RKO (cell line): ENCODE data around the gene FOXK1.
"Not testable (repeated sequence)": the region's sequence is repeated elsewhere in the genome, so short reads cannot be mapped to it uniquely, and the experiment has no call there.

Source experiments
- DNase-seq: peaks from one replicate; pipeline ENCODE4 v3.0.0-alpha.2; 2016; ENCODE audit warnings: low spot score

The FOXK1 gene

DNA sequence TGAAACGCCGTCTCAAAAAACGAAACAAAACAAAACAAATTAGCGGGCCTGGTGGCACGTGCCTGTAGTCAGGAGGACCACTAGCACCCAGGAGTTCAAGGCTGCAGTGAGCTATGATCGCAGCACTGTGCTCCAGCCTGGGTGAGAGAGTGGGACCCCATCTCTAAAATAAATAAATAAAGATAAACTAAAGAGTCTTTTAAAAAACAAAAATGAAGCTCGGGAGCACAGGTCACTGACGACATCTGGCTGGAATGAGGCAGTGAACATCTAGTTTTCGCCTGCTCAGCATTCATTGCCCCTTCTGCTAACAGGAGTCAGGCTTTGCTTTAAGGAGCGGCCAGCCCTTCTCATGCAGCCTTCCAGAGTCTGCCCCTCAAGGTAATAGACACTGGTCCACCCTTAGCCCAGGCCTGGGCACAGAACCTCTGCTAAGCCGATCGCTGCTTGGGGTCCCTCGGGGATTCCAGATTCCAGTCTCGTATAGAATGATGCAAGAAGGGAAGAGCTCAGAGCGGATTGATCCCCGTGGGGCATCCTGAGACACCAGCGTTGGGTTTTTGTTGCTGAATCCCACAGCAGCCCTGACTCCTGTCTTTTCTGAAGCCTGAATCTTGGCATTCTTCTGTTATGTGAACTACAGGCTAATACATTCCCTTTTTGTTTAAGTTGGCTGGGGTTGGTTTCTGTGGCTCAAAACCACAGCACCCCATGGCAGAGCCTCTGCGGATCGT, 14.2 kb upstream of the FOXK1 start:
- no peak for DNase-seq

DNA sequence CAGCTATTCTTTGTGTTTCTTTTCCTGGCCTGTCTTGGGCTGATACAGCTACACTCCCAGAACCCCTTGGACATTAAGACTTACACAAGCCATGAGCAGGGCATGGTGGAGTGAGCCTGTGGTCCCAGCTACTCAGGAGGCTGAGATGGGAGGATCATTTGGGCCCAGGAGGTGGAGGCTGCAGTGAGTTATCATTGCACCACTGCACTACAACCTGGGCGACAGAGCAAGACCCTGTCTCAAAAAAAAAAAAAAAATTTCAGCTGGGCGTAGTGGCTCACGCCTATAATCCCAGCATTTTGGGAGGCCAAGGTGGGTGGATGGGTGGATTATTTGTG, 13.6 kb upstream of the FOXK1 start:
- no peak for DNase-seq

DNA sequence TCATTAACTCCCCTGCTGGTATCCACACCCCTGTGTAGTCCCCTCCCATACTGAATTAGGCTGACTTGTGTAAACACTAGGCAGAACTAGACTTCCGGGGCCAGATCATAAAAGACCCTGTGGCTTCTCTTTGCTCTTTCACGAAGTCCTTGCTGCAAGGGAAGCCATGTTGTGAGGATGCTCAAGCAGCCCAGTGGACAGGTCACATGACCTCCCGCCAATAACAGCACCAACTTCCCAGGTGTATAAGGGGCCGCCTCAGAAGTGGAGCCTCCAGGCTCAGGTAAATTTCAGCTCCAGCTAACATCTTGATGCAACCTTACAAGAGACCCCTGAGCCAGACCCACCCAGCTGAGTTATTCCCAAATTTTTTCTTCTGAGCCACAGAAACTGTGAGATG, 11.3 kb upstream of the FOXK1 start:
- DNase-seq: no peak

DNA sequence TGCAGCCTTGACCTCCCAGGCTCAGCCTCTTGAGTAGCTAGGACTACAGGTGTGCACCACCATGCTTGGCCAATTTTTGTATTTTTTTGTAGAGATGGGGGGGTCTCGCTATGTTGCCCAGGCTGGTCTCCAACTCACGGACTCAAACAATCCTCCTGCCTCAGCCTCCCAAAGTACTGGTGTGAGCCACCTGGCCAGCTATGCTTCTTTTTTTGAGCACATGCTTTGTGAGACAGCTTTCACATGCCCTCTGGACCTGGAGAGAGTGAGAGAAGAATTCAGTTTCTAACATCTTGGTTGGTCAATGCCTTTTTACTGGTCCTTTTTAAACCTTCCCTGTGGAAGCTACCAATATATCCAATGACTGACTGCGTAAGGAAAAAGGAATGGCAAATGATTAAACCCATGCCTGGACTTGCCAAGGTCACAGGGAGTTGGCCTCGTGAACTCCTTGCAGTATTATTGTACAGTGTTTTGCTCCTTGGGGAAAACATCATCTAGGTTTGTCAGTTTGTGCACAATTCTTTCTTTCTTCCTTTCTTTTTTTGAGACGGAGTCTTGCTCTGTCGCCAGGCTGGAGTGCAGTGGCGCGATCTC, 6.2 kb upstream of the FOXK1 start:
- DNase-seq: no peak

DNA sequence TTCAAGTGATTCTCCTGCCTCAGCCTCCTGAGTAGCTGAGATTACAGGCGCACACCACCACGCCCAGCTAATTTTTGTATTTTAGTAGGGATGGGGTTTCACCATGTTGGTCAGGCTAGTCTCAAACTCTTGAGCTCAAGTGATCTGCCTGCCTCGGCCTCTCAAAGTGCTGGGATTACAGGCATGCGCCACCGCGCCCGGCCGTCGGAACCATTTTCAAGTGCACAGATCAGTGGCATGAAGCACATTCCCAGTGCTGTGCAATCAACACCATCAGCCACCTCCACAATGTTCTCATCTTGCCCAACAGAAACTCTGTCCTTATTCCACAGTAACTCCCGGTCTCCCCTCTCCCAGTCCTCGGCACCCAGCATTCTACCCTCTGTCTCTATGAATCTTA, 4.6 kb upstream of the FOXK1 start:
- not testable (repeated sequence) for DNase-seq

DNA sequence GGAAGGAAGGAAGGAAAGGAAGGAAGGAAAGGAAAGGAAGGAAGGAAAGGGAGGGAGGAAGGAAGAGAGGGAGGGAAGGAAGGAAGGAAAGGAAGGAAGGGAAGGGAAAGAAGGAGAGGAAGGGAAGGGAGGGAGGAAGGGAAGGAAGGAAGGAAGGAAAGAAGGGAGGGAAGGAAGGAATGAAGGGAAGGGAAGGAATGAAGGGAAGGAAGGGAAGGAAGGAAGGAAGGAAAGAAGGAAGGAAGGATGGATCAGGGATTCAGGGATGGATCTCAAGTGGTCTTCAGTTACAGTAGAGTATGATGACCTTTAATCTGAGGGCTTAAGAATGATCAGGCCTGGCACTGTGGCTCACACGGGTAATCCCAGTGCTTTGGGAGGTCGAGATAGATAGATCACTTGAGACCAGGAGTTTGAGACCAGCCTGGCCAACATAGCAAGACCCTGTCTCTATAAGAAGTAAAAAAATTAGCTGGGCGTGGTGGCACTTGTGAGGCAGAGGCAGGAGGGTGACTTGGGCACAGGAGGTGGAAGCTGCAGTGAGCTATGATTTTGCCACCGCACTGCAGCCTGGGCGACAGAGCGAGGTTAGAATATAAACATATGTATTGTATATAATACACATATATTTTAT, 760 bp upstream of the FOXK1 start:
- DNase-seq: peak; percentile 11

DNA sequence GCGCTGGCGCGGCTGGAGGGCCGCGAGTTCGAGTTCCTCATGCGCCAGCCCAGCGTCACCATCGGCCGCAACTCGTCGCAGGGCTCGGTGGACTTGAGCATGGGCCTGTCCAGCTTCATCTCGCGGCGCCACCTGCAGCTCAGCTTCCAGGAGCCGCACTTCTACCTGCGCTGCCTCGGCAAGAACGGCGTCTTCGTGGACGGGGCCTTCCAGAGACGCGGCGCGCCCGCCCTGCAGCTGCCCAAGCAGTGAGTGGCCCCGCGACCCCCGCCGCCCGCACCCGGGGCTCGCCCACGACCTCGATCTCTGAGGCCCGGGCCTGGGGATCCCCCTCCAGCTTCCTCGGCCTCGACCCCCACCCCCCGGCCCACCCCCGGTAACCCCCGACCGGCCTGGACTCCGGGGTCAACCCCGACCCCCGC, 537 bp downstream of the FOXK1 start:
- peak; percentile 55 for DNase-seq

DNA sequence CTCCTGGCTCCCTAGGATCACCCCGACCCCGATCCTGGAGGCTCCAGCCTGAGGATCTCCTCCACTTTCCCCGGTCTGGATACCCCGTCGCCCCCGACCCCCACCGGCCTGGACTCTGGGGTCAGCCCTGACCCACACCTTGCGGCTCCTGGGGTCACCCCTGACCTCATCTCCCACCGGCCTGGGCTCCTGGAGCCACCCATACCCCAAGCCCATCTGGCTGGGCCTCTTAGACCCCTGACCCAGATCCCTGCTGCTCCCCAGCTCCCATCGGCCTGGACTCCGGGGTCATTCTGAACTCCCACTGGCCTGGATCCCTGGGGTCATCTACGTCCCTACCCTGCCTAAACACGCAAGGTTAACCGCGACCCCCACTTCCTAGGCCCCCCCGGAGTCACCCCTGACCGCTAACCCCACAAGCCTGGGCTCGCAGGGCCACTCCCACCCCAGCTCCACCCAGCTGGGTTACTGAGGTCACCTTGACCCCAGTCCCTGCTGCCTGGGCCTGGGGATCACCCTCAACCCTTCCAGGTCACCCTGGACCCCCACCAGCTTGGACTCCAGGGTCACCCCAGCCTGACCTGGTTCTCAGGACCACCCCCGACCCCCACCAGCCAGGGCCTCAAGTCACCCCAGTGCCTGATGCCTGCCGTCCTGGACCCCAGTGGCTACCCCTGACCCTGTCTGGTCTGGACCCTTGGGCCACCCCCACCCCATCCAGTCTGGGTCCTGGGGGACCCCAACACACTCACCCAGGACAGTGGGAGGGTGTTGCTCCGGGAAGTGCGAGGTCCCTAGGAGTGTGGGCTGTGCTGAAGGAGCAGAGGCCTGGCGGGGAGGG, 1.2 kb downstream of the FOXK1 start:
- no peak for DNase-seq

DNA sequence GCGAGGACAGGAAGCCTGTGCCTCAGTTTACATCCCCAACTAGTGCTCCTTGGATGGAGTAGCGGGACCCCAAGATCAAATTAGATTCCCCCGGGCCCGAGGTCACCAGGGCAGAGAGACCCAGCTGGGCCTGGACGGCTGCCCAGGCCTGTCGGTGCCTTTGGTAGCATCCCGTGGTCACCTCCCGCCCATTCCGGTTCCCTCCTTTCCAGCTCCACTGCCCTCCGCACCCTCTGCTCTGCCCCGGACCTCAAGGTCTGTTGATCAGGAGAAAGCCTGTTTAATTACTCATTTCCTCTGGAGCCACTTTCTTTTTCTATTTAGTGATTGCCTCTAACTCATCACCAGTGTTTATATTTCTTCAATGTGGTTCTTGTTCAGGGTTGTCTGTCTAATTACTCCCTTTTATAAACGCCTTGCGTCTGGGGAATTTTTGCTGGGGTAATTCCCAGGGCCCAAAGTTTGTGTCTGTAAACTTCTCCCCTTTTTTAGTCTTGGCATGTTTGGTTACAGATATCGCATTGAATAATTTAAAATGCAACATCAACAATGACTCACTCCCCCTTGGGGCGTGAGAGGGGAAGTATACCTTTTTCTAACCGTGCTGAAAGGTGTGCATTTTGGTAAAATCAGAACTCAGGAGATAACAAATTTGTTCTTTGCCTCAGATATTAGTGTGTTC, 1.9 kb downstream of the FOXK1 start:
- peak; percentile 82 for DNase-seq

DNA sequence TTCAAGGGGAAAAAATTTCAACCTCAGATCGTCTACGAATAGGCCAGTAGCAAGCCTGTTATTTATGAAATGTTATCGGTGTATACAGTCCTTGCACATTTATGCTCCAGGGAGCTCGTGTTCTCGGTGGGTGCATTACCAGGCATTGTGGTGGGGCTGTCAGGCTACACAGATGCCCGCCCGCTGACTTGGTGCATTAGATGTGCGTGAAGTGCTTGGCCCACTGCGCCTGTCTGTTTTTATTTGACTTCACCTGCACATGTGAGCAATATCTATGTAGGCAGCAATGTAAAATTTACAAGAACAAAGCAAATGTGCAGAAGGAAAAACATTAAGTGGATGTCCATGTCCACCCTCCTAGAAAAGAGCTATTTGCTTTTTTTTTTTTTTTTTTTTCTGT, 2.8 kb downstream of the FOXK1 start:
- DNase-seq: no peak

DNA sequence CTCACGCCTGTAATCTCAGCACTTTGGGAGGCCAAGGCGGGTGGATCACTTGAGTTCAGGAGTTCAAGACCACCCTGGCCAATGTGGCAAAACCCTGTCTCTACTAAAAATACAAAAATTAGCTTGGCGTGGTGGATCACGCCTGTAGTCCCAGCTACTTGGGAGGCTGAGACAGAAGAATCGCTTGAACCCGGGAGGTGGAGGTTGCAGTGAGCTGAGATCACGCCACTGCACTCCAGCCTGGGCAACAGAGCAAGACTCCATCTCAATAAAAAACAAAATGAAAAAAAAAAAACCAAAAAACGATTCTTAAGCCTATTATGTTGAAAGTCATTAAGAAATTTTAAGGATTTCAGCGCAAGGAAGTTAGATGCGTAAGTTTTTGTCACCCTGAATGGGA, 3.6 kb downstream of the FOXK1 start:
- not testable (repeated sequence) for DNase-seq

DNA sequence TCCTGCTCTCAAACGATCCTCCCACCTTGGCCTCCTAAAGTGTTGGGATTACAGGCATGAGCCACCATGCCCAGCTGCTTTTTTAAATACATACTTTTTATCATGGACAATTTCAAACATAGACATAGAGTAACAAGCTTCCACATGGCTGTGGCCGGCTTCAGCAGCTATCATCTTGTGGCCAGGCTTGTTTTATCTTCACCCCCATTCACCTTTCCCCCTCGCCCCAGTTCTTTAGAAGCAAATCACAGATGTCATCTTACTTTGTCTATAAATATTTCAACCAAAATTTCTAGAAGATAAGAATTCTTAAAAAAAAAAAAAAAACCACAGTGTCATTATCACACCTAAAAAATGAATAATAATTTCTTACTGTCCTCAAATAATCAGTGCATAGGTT, 5.9 kb downstream of the FOXK1 start:
- no peak for DNase-seq

DNA sequence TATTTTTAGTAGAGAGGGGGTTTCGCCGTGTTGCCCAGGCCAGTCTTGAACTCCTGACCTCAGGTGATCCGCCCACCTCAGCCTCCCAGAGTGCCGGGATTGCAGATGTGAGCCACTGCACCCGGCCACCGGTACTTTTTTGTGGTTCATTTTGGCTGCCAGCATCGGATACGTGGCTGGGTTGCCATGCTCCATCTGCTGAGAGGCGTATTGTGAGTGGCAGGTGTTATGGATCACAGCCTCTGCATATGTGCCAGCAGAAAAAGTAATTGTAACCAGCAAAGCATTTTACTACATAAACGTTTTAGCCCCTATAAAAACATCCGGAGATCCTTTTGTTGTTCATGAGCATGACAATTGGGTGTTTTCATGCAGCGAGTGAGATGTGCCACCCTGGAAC, 7.1 kb downstream of the FOXK1 start:
- DNase-seq: no peak

DNA sequence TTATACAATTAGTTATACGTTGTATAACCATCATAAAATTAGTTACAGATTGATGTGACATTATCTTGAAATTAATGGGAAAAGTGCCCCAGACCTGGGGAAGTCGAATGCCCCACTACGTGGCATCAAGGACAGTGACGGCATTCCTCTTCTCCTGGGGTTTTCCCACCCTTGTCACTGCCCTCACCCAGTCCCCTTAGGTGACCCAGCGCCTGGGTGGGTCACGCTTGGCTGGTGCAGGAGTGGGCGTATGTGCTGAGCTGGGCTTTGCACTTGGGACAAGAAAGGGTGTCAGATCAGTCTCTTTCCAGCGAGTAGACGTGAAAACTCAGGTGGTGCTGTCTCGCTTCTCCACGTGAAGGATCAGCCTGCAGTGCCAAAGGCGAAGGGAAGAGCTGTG, 7.6 kb downstream of the FOXK1 start:
- DNase-seq: no peak

DNA sequence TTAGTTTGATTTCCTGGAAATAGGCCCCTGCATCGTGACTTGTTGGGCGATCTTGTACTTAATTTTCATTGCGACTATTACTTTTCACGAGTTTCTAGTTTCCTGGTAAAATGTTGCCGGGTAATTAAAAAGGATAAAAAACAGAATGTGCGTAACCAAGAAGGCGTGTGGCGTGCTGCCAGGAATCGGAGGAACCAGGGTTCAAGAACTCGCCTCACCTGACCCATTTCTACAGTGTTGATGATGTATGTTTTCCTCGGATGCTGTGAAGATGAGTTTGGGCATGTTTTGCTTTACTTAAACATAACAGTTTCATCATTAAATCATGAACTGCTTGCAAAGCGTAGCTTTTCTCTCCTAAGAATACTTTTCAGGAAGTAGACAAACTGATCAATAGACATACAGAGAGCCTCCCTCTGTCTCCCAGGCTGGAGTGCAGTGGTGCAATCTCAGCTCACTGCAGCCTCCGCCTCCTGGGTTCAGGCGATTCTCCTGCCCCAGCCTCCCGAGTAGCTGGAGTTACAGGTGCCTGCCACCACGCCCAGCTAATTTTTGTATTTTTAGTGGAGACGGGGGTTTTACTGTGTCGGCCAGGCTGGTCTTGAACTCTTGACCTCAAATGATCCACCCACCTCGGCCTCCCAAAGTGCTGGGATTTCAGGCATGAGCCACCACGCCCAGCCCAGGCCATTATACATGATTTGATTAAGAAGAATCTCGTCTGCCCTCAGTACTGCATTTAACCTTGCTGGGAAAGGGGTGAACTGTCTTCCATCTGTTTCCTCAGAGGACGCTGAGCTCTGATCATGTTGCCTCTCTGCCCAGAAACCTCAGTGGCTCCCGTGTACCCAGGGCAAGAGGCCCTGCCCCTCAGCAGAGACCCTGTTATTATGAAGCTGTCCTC, 9.1 kb downstream of the FOXK1 start:
- no peak for DNase-seq

DNA sequence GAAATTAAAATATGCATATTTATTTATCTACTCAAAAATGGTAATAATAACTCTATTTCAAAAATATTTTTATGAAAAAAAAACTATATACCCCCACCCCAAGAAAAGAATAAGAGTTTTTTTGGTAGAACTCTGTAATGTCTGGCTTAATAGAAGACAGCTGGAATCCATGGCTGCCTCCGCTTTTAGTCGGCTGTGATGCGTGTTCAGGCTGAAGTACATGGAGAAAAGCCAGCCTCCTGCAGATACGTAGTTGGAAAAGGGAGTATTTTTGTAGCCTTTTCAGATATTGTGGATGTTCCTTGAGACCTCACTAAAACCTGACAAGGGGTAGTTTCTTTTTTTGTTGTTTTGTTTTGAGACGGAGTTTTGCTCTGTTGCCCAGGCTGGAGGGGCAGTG, 10.0 kb downstream of the FOXK1 start:
- DNase-seq: no peak

DNA sequence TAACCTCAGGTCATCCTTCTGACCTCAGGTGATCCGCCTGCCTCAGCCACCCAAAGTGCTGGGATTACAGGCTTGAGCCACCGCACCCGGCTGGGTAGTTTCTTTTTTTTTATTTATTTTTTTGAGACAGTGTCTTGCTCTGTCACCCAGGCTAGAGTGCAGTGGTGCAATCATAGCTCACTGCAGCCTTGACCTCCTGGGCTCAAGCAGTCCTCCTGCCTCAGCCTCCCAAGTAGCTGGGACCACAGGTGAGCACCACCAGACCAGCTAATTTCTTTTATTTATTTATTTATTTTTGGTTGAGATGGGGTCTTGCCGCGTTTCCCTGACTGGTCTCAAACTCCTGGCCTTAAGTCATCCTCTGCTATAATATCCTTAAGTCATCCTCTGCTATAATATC, 10.5 kb downstream of the FOXK1 start:
- not testable (repeated sequence) for DNase-seq

DNA sequence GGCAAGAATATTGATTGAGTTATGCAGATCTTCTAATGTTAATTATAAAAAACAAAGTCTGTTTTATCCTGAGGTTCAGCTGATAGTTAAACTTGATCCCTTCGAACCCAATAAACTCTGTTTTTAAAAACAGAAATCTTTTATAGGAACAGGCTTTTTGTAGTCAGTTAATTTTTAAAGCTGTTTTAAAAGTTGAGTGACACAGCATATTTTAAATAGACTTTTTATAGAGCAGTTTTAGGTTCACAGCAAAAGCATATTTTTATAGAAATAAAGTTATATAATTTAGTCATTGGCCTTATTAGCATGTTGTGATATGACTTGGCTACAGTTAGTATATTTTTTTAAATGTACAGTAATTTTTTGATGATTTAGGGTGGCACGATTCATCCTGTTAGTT, 11.1 kb downstream of the FOXK1 start:
- no peak for DNase-seq

DNA sequence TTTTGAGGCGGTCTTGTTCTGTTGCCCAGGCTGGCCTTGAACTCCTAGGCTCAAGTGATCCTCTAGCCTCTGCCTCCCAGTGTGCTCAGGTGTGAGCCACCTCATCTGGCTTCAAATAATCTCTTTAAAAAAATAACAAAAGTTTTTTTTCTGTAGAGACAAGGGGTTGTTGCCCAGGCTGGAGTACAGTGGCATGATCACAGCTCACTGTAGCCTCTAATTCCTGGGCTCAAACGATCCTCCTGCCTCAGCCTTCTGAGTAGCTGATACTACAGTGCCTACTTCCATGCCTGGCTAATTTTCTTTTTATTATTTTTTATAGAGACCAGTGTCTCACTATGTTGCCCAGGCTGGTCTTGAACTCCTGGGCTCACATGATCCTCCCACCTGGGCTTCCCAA, 11.7 kb downstream of the FOXK1 start:
- no peak for DNase-seq

DNA sequence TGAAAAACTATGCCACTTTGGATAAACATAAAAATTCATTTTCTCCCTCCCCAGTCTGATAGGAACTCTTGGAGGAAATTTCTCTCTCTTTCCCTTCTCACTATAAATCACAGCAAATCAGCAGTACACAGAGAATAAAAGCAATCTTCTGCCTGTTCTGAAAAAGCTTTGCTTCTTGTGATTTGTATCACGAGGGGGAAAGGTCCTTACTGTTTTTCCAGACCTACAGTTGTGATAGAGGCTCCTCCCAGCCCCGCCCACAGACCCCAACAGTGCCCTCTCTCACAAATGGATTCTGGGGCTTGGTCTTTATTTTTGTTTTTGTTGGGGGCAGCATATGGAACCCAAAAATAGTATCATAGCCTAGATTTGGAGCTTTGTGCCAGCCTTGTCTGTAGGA, 12.2 kb downstream of the FOXK1 start:
- no peak for DNase-seq

DNA sequence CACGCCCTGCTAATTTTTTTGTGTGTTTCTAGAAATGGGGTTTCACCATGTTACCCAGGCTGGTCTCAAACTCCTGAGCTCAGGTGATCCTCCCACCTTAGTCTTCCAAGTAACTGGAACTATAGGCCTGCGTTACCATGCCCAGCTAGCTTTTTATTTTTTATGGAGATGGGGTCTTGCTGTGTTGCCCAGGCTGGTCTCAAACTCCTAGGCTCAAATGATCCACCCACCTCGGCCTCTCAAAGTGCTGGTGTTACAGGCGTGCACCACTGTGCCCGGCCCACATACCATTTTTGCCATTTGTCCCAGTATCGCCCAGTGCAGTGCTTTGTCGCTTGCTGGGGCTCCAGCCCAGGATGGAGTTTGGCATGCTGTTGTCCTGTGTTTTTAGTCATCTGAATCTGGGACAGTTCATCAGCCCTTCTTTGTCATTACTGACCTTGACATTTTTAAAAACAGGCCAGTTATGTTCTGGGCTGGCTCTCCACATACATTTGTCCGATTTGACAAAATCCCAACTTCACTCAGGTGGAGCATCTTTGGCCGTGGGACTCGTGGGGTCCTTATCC, 16.7 kb downstream of the FOXK1 start:
- DNase-seq: no peak
